ENCODE data around the gene SAMHD1. TPM values are rescaled to one million over a fixed set of nuclear protein-coding genes. Genes with fewer than 3 reads are reported as not detected.

SAMHD1 gene
- total RNA-seq, result 39.1 and 57.1 TPM in 2 replicates

GRCh38 chr20:36951198-36951978, at the start of gene SAMHD1:
TSS of gene SAMHD1 (minus strand) at chr20:36951708. CDS start at chr20:36951643, 65 bp downstream.

GRCh38 chr20:36875702-36876472, 75.6 kb downstream of the SAMHD1 start, which contains the start of gene TLDC2:
TSS of gene TLDC2 (plus strand) at chr20:36876138. CDS start at chr20:36876175, 37 bp downstream.

Other genes starting within 250 kb of the SAMHD1 start
- 16.2 and 20.3 TPM in 2 replicates for gene NDRG3, start 205.6 kb downstream of the SAMHD1 start, total RNA-seq
- 21.0 and 22.8 TPM in 2 replicates for gene DSN1, start 177.9 kb downstream of the SAMHD1 start, total RNA-seq
- 0.13 TPM in 1 of 2 replicates, not detected in the other for gene TLDC2, start 75.6 kb downstream of the SAMHD1 start, total RNA-seq
- 7.0 and 9.7 TPM in 2 replicates for gene RBL1, start 144.3 kb upstream of the SAMHD1 start, total RNA-seq
- gene RPN2, start 227.6 kb upstream of the SAMHD1 start, total RNA-seq, result 162 and 281 TPM in 2 replicates
- gene MROH8, start 227.8 kb upstream of the SAMHD1 start, total RNA-seq, result 0.25 and 0.49 TPM in 2 replicates